Inflammatory macrophage treated with lipopolysaccharide for 4 hours (primary cell): ENCODE data around the gene THBS4.
A peak's percentile ranks its signal among the peaks of the same experiment; 100 is the strongest.
"Not testable (repeated sequence)": the region's sequence is repeated elsewhere in the genome, so short reads cannot be mapped to it uniquely, and the experiment has no call there.

Source experiments
- DNase-seq: peaks from one replicate; pipeline ENCODE4 v3.0.0-alpha.2; 2020

Gene THBS4

DNA sequence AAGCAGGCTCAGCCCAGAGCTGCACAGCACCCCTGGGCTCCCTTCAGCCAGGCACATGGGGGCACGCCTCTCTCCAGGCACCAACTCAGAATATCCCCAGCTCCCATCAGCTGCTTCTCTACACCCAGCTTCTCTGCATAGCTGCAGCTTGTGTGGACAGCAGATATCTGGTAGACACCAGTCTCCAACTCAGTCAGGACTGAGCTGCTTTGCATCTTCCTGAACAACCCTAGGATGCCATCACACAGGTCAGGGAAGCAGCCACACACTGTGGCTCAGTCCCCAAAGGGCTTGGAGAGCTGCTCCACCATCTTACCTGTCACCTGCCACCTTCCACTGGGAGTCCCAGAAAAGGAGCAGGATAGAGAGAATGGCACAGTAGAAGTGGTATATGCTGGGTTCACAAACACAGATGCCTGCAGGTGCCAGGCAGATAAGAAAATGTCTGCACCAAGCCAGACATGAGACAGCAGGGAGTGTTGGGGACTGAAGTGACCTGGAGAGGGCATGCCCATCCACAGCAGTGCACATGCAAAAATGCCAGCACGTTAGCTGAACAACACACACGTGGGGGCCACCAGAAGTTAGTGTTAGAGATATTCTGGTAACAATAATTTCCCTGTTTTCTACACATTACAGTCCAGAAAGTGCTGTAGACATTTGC, 42.0 kb downstream of the THBS4 start:
- no peak for DNase-seq

DNA sequence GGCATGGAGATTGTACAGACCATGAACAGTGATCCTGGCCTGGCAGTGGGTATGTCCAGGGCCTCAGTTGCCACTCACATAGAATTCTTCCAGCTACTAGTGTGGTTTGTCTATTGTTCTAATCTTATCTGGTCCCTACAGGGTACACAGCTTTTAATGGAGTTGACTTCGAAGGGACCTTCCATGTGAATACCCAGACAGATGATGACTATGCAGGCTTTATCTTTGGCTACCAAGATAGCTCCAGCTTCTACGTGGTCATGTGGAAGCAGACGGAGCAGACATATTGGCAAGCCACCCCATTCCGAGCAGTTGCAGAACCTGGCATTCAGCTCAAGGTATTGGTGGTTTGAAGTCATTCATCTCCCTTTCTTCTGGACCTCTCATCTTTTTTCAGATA, 43.8 kb downstream of the THBS4 start:
- DNase-seq, result no peak

GRCh38 chr5:80082281-80082680, 47.1 kb downstream of the THBS4 start:
- no peak for DNase-seq

GRCh38 chr5:80082731-80083100, 47.6 kb downstream of the THBS4 start:
- peak; percentile 51 for DNase-seq

DNA sequence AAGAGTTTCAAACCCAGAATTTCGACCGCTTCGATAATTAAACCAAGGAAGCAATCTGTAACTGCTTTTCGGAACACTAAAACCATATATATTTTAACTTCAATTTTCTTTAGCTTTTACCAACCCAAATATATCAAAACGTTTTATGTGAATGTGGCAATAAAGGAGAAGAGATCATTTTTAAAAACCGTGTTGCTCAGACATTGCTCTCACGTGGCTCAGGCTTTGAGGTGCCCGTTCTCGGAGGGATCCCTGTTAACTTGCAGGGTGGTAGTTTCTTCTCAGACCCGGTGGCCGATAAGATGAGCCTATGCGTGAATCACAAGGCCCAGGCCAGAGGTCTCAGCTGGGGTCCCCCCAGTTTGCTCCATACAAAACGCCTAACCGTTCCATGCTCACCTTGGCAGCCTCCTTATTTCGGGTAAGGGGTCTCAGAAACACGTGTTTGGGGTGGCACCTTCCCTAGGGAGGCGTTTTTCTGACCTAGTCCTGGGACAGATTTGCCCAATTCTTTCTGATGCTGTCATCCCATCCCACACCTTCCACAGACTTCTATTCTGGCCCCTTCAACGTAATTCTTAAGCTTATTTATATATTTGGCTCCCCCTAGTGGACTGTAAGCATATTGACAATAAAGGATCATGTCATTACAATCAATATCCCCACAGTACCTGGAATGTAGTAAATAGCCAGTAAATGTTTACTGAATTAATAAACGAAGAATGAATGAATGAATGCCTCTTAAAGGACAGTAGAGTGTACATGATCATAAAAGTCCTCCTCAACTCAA, 48.1 kb downstream of the THBS4 start:
- peak; percentile 82 for DNase-seq

DNA sequence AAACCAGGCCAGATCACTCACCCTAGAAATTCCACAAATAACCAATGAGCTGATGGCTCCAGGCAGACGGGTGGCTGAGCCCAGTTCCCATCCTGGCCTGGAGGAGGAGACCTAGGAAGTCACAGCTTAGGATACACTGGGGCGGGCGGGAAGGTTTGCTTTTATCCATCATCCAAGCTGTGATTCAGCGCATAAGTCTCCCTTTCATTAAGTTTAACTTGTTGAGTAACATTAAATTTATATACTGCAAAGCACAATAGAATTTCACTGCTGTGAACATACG, 55.7 kb downstream of the THBS4 start:
- no peak for DNase-seq

- DNase-seq, result peak; percentile 63
Observed at GRCh38 chr5:80091792-80092192, 56.6 kb downstream of the THBS4 start.

- no peak for DNase-seq
Observed at GRCh38 chr5:80092486-80093107, 57.4 kb downstream of the THBS4 start.

GRCh38 chr5:80093796-80094195, 58.6 kb downstream of the THBS4 start:
- no peak for DNase-seq

GRCh38 chr5:80094236-80094738, 59.1 kb downstream of the THBS4 start:
- no peak for DNase-seq

GRCh38 chr5:80097451-80097850, 62.3 kb downstream of the THBS4 start:
- no peak for DNase-seq

DNA sequence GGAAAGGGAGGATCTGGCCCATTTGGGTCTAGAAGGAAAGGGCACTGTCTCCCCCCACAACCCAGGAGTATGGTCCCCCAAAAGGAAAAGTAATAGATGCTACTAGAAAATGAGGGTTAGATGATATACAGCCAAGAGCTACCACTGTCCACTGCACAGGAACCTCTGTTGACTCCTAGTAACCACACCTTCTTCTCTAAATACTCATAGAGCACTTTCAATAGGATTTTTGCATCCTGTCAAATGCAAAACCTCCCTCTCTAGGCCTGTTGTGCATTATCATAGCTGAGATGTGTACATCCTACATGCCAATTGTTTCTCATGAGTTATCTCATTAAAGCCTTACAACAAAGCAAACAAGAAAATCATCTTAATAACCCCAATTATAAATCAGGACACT, 66.8 kb downstream of the THBS4 start:
- DNase-seq, result no peak

- DNase-seq, result peak; percentile 33
Observed at GRCh38 chr5:80103371-80103770, 68.2 kb downstream of the THBS4 start.

GRCh38 chr5:80105698-80106439, 70.7 kb downstream of the THBS4 start:
- DNase-seq, result no peak

DNA sequence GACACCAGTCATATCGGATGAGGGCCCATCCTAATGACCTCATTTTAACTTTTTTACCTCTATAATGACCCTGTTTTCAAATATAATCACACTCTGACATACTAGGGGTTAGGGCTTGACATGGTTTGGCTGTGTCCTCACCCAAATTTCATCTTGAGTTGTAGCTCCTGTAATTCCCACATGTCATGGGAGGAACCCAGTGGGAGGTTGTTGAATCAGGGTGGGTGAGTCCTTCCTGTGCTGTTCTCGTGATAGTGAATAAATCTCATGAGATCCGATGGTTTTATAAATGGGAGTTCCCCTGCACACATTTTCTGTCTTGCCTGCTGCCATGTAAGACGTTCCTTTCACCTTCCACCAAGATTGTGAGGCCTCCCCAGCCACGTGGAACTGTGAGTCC, 71.8 kb downstream of the THBS4 start:
- DNase-seq, result peak; percentile 29

DNA sequence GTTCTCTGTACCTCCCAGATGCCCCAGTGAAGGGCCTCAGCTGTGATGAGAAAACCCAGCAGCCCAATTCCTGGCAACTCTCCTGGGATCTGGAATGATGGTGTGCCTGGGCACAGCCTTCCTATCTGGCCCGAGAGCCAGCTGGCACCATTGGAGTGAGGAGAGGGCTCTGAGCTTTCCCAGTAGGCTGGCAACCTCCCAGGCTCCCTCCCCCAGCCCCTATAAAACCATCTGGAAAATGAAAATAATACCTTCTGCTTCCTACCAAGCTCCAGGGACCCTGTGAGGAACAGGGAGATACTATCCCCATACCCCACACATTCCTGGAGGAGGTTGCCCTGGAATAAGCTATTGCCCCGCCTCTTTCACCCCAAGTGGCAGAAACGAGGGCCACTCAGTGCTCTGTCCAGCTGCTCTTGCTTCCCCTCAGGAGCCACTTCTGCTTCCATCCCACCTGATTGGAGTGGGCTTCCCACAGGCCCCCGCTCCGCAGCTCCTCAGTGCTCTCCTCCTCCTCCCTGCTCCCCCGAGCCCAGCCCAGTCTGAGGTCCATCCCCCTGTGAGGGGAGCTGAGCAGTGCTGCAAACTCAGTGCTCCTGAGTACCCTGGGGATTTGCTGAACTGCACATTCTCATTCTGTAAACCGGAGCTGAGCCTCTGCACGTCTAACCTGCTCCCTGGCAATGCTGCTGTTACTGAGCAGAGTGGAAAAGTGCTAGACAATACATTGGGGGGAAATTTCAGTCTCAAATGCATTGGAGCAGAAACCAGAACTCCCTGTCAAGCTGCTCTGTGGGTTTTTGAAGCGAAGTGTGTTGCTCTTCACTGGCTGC, 74.7 kb downstream of the THBS4 start:
- no peak for DNase-seq

DNA sequence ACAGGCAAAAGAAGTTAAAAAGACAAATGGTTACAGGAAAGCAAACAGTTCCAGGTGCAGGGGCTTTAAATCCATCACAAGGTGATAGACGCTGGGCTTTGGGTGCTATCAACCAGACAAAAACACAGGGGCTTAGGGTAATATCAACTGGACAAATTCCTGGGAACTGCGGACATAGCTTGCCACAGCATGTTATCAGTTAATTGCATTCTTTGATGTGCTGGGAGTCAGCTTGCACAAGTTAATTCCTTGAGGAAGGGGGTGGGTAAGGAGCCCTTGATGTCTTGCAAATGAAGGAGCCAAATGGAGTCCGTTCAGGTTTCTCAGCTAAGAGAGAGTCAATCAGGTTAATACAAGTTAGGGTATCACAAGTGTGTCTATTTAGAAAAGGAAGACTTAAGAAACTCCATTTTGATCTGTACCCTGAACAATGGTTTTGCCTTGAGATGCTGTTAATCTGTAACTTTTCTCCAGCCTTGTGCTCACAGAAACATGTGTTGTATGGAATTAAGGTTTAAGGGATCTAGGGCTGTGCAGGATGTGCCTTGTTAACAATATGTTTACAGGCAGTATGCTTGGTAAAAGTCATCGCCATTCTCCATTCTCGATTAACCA, 76.3 kb downstream of the THBS4 start:
- DNase-seq, result not testable (repeated sequence)

GRCh38 chr5:80114860-80115259, 79.7 kb downstream of the THBS4 start:
- peak; percentile 75 for DNase-seq

DNA sequence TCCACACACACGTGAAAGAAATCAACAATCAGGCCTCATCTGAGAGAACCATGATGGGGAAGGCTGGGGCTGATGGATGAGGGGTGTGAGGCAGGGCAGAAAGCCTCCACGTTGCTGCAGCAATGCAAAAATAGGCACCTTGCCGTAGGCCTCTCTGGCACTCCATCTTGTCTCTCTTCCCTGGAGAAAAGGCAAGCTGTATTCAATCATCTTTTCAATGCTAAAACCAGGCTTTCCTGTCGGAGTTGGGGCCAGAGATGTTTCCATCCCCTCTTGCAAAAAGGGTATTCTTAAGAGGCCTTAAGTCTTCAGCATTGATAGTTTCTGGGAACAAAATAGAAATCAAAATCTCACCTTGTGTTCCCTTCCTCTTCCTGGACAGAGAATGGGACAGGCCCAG, 80.9 kb downstream of the THBS4 start:
- no peak for DNase-seq

DNA sequence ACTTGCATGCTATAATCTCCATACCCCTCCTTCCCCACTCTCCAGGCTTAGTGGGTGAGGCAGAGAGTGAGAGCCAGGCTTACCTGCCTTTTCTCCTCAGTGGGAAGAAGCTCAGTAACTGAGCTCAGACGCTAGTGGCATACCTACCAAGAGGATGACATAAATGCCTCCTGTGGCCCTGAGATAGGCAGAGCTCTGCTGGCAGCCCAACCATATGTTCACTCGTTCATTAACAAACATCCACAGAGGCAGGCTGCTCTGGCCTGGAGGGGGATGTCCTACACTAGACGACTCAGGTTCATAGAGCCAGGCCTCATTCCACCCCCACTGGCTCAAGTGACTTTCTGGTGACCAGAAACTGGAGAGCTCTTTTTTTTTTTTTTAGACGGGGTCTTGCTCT, 81.3 kb downstream of the THBS4 start:
- no peak for DNase-seq

GRCh38 chr5:80117446-80117845, 82.3 kb downstream of the THBS4 start:
- DNase-seq, result no peak

DNA sequence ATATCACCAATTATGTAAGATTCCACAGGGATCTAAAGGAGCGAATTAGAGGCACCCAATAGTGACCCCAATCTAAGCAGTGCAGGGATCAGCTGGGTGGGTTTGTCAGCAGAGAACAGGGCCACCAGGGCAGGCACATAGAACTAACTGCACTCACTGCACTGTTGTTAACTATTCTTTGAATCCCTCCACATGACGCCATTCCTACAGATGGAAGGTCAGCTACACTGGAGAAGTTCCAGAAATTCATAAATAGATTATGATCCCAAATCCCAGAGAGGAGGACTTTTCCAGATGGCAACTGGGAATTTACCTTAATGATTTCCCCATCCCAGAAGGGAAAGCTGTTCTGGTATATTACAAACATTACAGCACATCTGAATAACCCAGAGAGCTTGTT, 84.2 kb downstream of the THBS4 start:
- DNase-seq, result no peak
